Ovary (tissue), 3 donors: ENCODE measurements around the gene C1orf74.

Experiments
- CTCF ChIP-seq, 3 donors: fragments of 450-650 bp in 2 of 3; fragments of 200-600 bp in 1 of 3; IDR thresholded peaks; one replicate each; pipeline versions ENCODE4 v1.5.1 to v1.8.0; 2016 to 2022; ENCODE audit warnings: antibody characterized with exemption in 3 of 3, mild to moderate bottlenecking in 1 of 3
- POLR2A ChIP-seq: fragments of 450-650 bp; IDR thresholded peaks from one replicate; pipeline ENCODE4 v1.6.1; 2017; ENCODE audit warnings: antibody characterized with exemption, mild to moderate bottlenecking, moderate library complexity
- donor health status: DM: no; HTN: no; CAD: no.

GRCh38 chr1:209809611-209810010, 25.3 kb upstream of the C1orf74 start:
- TF ChIP-seq CTCF (IDR thresholded peaks at IDR 0.05) (no peak), POLR2A (no peak)
